Measurements from ENCODE around the gene PAK3. TPM values are rescaled to one million over a fixed set of nuclear protein-coding genes. Genes with fewer than 3 reads are reported as not detected.

Gene PAK3
- total RNA-seq, 4 donors from 2014 or later, result 0.10 to 0.29 (median 0.26) TPM; not detected in 1

DNA sequence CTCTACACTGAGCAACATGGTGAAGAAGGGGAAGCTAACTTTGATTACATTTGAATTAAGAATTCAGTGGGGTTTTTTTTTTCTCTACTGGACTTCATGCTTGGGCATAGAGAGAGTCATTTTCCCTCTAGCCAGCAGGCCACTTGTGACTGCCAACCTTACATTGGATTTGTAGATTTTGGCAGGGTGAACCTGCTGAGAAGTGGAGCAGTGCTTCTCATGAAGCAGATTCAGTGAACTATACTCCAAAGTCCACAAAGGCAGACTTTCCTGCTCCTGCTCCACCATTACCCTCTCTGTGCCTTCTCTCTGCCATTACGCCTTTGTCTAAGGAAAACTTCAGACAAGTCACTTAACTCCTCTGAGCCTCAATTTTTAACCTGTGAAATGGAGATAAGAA, 69.9 kb downstream of the PAK3 start:
- H3K27me3 ChIP-seq, result peaks cover 0 to 6% (median 0%) of the 10 kb centered on the region in 3 donors
- in situ Hi-C loops (cut with MboI; ENCODE audit: low sequenced_read_pairs in 4 of 4), result no loop called here

GRCh38 chrX:111167334-111167733, 71.3 kb downstream of the PAK3 start:
- TF ChIP-seq POLR2A (IDR thresholded peaks at IDR 0.05), result no peak
- TF ChIP-seq, protein P1, sequence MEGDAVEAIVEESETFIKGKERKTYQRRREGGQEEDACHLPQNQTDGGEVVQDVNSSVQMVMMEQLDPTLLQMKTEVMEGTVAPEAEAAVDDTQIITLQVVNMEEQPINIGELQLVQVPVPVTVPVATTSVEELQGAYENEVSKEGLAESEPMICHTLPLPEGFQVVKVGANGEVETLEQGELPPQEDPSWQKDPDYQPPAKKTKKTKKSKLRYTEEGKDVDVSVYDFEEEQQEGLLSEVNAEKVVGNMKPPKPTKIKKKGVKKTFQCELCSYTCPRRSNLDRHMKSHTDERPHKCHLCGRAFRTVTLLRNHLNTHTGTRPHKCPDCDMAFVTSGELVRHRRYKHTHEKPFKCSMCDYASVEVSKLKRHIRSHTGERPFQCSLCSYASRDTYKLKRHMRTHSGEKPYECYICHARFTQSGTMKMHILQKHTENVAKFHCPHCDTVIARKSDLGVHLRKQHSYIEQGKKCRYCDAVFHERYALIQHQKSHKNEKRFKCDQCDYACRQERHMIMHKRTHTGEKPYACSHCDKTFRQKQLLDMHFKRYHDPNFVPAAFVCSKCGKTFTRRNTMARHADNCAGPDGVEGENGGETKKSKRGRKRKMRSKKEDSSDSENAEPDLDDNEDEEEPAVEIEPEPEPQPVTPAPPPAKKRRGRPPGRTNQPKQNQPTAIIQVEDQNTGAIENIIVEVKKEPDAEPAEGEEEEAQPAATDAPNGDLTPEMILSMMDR (IDR thresholded peaks at IDR 0.05 in 4 of 5, conservative IDR thresholded peaks at IDR 0.05 in 1 of 5), result no peak
- Histone ChIP-seq H3K27ac (no peak overlapping the region), H3K4me3 (no peak overlapping the region), H3K4me1 (no peaks in the 10 kb centered on the region), H3K36me3 (no peaks in the 10 kb centered on the region), H3K9me3 (no peaks in the 10 kb centered on the region), H3K27me3 (no peaks in the 10 kb centered on the region)
- ATAC-seq, result no peak
- in situ Hi-C loops (cut with MboI; ENCODE audit: low sequenced_read_pairs in 4 of 4) (no loop called here), intact Hi-C loops (cut with DNase I; ENCODE audit: low total_unique reads) (no loop called here)
- DNase-seq, result no peak

More for the DNA sequence above, 69.9 kb downstream of the PAK3 start:
- no peaks in the 10 kb centered on the region for H3K36me3 ChIP-seq
- H3K4me1 ChIP-seq, result no peaks in the 10 kb centered on the region
- no peak overlapping the region for H3K27ac ChIP-seq
- TF ChIP-seq, protein P1 (IDR thresholded peaks at IDR 0.05 in 4 of 5, conservative IDR thresholded peaks at IDR 0.05 in 1 of 5), result no peak
- TF ChIP-seq POLR2A (IDR thresholded peaks at IDR 0.05), result no peak
- no peak overlapping the region for H3K4me3 ChIP-seq
- H3K9me3 ChIP-seq, result no peaks in the 10 kb centered on the region
- DNase-seq, result no peak
- ATAC-seq, result no peak
- intact Hi-C loops (cut with DNase I; ENCODE audit: low total_unique reads), result no loop called here

GRCh38 chrX:111168314-111168713, 72.3 kb downstream of the PAK3 start:
- intact Hi-C loops (cut with DNase I; ENCODE audit: low total_unique reads) (no loop called here), in situ Hi-C loops (cut with MboI; ENCODE audit: low sequenced_read_pairs in 4 of 4) (no loop called here)
- ATAC-seq (no peak), DNase-seq (no peak)
- Histone ChIP-seq H3K27me3 (no peaks in the 10 kb centered on the region), H3K9me3 (no peaks in the 10 kb centered on the region), H3K36me3 (no peaks in the 10 kb centered on the region), H3K27ac (no peak overlapping the region), H3K4me3 (no peak overlapping the region), H3K4me1 (no peaks in the 10 kb centered on the region)
- TF ChIP-seq, protein P1 (IDR thresholded peaks at IDR 0.05 in 4 of 5, conservative IDR thresholded peaks at IDR 0.05 in 1 of 5), result no peak
- no peak for TF ChIP-seq POLR2A (IDR thresholded peaks at IDR 0.05)

DNA sequence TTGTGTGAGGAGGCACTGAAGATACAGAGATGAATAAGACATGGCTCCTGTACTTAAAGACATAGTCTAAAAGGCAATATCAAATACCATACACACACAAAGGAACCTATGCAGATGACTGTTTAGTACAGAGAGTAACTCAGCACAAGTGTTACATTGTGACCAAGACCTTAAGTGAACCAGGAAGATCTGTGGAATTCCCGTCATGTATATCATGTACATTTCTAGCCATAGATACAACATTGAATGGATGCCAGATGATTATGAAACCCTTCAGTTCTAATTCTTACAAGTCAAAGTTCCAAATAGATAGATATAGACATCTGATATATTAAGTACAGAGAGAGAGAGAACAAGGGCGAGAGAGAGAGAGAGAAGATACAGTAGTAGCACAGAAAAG, 73.2 kb downstream of the PAK3 start:
- in situ Hi-C loops (cut with MboI; ENCODE audit: low sequenced_read_pairs in 4 of 4), result no loop called here
- Histone ChIP-seq H3K4me1 (no peaks in the 10 kb centered on the region), H3K27me3 (no peaks in the 10 kb centered on the region), H3K27ac (no peak overlapping the region), H3K36me3 (no peaks in the 10 kb centered on the region), H3K9me3 (no peaks in the 10 kb centered on the region), H3K4me3 (no peak overlapping the region)
- no peak for DNase-seq
- TF ChIP-seq POLR2A (IDR thresholded peaks at IDR 0.05), result no peak
- TF ChIP-seq, protein P1 (IDR thresholded peaks at IDR 0.05 in 4 of 5, conservative IDR thresholded peaks at IDR 0.05 in 1 of 5), result no peak
- intact Hi-C loops (cut with DNase I; ENCODE audit: low total_unique reads), result no loop called here
- no peak for ATAC-seq

DNA sequence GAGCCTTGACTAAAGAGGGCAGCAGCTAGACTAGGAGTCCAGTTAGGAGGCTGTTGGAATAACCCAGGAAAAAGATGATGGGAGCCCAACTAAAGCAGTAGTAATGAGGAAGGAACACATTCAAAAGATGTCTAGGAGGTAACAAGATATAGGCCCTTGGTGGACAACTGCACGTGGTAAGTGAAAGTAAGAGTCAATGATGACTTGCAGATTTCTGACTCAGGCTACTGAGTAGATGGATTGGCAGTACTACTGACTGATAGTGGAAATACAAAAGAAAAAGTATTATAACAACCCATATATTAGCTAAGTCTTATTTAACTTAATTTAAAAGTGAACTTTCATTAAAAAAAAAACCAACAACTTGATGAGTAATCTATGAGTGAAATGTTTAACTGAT, 74.0 kb downstream of the PAK3 start:
- TF ChIP-seq, protein P1 (IDR thresholded peaks at IDR 0.05 in 4 of 5, conservative IDR thresholded peaks at IDR 0.05 in 1 of 5), result no peak
- no peak for TF ChIP-seq POLR2A (IDR thresholded peaks at IDR 0.05)
- no peak overlapping the region for H3K27ac ChIP-seq
- H3K4me3 ChIP-seq, result no peak overlapping the region
- H3K27me3 ChIP-seq, result no peaks in the 10 kb centered on the region
- in situ Hi-C loops (cut with MboI; ENCODE audit: low sequenced_read_pairs in 4 of 4), result no loop called here
- no peaks in the 10 kb centered on the region for H3K9me3 ChIP-seq
- H3K36me3 ChIP-seq, result no peaks in the 10 kb centered on the region
- DNase-seq (no peak), ATAC-seq (no peak)
- intact Hi-C loops (cut with DNase I; ENCODE audit: low total_unique reads), result no loop called here
- no peaks in the 10 kb centered on the region for H3K4me1 ChIP-seq

Measured in gastrocnemius medialis (tissue), 4 donors.